Measurements from ENCODE around the gene KIAA0825.
"Not testable (repeated sequence)": the region's sequence is repeated elsewhere in the genome, so short reads cannot be mapped to it uniquely, and the experiment has no call there.

Gene KIAA0825

DNA sequence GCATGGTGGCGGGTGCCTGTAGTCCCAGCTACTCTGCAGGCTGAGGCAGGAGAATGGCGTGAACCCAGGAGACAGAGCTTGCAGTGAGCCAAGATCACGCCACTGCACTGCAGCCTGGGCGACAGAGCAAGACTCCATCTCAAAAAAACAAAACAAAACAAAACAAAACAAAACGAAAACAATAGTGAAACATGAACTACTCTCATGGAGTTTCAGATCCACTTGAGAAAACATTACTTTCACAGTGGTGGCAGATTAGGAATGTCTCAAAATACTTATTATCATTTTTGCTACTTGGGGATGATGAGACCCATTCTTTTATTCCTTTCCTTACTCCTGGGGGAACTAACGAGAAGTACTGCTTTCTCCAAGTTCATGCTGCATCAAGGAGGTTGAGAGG, 448.2 kb downstream of the KIAA0825 start:
- DNase-seq = not testable (repeated sequence)

DNA sequence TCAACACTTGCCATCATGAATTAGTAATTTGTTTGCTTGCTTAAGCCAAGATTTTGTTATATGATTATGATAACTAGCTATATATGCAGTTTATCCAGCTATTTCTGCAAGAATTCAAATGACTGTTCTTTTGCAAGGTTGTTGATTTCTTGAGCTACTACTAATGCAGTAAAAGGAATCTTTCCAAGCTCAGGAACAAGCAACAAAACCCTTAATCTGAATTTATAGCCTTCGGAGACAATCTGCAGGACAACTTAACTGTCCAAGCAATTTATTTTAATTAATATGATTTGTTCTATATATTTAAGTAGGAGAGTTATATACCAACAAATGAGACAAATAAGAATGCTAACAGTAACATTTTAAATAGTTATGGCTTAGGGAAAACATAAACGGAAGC, 450.3 kb downstream of the KIAA0825 start:
- DNase-seq = no peak

DNA sequence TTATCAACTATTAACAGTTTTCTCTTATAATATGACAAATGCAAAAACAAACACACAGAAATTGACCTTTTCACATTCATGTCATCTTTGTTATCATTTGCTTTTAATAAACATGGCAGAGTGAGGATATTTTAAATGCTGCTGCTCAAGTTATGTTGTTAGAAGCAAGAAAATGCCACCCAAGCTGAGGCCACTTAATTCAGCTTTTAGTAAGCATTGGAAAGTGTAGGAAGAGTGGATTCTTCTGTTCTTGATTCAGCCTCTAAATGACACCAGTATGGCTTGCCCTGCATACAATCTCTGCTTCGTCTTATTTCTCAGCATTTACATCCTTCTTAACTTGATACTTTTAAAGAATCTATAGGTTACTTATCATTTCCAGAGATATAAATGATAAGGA, 456.6 kb downstream of the KIAA0825 start:
- no peak for DNase-seq

- DNase-seq = no peak
These were observed 459.3 kb downstream of the KIAA0825 start for GRCh38 chr5:94159144-94159543.

GRCh38 chr5:94157704-94158539, 460.5 kb downstream of the KIAA0825 start:
- DNase-seq = no peak

GRCh38 chr5:94154672-94155071, 463.7 kb downstream of the KIAA0825 start:
- no peak for DNase-seq

- DNase-seq = no peak
These were observed 464.5 kb downstream of the KIAA0825 start for GRCh38 chr5:94153736-94154450.

DNA sequence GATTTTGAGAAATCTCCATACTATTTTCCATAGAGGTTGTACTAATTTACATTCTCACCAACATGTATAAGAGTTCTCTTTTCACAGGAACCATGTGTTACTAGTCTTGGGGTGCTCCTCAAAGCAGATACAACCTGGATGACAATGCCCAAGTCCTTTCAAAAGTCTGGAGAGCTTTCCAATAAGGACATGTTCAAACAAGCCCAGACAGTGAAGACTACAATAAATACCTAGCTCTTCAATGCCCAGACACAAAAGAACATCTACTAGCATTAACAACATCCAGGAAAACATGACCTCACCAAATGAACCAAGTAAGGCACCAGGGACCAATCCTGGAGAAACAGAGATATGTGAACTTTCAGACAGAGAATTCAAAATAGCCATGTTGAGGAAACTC, 474.8 kb downstream of the KIAA0825 start:
- not testable (repeated sequence) for DNase-seq

GRCh38 chr5:94140300-94140699, 478.1 kb downstream of the KIAA0825 start:
- DNase-seq = no peak

GRCh38 chr5:94130077-94130476, 488.3 kb downstream of the KIAA0825 start:
- no peak for DNase-seq

- no peak for DNase-seq
These were observed 493.3 kb downstream of the KIAA0825 start for GRCh38 chr5:94125107-94125506.

GRCh38 chr5:94116317-94116716, 502.1 kb downstream of the KIAA0825 start:
- not testable (repeated sequence) for DNase-seq

DNA sequence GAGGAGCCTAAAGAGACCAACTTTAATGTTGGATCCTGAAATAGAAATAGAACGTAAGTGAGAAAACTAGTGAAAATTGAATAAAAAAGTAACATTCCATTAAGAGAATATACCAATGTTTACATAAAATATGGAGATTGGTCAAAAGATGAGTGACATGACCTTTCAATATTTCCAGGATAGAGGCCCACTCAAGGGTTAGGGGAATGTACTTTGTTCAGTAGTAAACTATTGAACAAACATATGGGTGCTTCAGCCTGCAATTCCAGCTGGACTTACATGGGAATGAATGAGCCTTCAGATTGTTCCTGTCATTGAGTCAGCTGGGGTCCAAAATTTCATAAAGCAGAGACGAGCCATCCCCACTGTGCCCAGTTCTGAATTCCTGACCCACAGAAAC, 505.3 kb downstream of the KIAA0825 start:
- no peak for DNase-seq

- peak; percentile 92 to 95 for DNase-seq
These were observed 507.0 kb downstream of the KIAA0825 start for GRCh38 chr5:94111209-94112004.

- DNase-seq = no peak
These were observed 514.7 kb downstream of the KIAA0825 start for GRCh38 chr5:94103514-94104245.

Data from inflammatory macrophage (primary cell).